CD4-positive, CD25-positive, alpha-beta regulatory T cell (primary cell): ENCODE data around the gene GOLM1. TPM values are rescaled to one million over a fixed set of nuclear protein-coding genes. Genes with fewer than 3 reads are reported as not detected.
A peak's percentile ranks its signal among the peaks of the same experiment; 100 is the strongest.
"Not testable (repeated sequence)": the region's sequence is repeated elsewhere in the genome, so short reads cannot be mapped to it uniquely, and the experiment has no call there.

ENCODE experiments used
- ATAC-seq, 2 donors: fragments of 150-1000 bp; cut with Tn5 transposase; one replicate each; pipeline ENCODE4 v1.10.0; 2021; ENCODE audit warnings: low read depth in 2 of 2, moderate number of reproducible peaks in 2 of 2, moderate library complexity in 1 of 2
- DNase-seq, 3 donors: peaks; one replicate each; pipeline versions ENCODE4 v3.0.0 to v3.0.0-alpha.2; 2012 to 2022; ENCODE audit warnings: mixed read lengths in 1 of 3
- H3K27ac ChIP-seq: one replicate; pipeline ENCODE4 v1.7.0; 2013; ENCODE audit warnings: mild to moderate bottlenecking, low read length; ENCODE audit not compliant: insufficient read depth, poor library complexity, severe bottlenecking
- H3K27me3 ChIP-seq: one replicate; pipeline ENCODE4 v1.7.0; 2013; ENCODE audit warnings: low read length; ENCODE audit not compliant: control insufficient read depth, insufficient read depth
- H3K36me3 ChIP-seq: one replicate; pipeline ENCODE4 v1.7.0; 2013; ENCODE audit warnings: mild to moderate bottlenecking, low read length, moderate library complexity; ENCODE audit not compliant: control insufficient read depth, insufficient read depth
- H3K4me1 ChIP-seq: 2 replicates; pipeline ENCODE4 v1.7.0; 2013; ENCODE audit warnings: mild to moderate bottlenecking, low read length; ENCODE audit not compliant: insufficient read depth, control insufficient read depth, poor library complexity, severe bottlenecking
- H3K4me3 ChIP-seq: one replicate; pipeline ENCODE4 v1.7.0; 2013; ENCODE audit warnings: low read depth, mild to moderate bottlenecking, low read length, moderate library complexity
- H3K9me3 ChIP-seq, 2 experiments: 1 replicate in 1 of 2; 2 replicates in 1 of 2; pipeline ENCODE4 v1.7.0; 2013; ENCODE audit warnings: low read length in 2 of 2, mild to moderate bottlenecking in 1 of 2, moderate library complexity in 1 of 2; ENCODE audit not compliant: control insufficient read depth in 2 of 2
- H3K27ac Mint-ChIP-seq, 3 donors: one replicate each; pipeline ENCODE4 v1.8.0; 2020 to 2022; ENCODE audit warnings: mild to moderate bottlenecking in 3 of 3, mixed read lengths in 3 of 3, moderate library complexity in 2 of 3
- H3K27me3 Mint-ChIP-seq: one replicate; pipeline ENCODE4 v1.8.0; 2022; ENCODE audit warnings: mild to moderate bottlenecking, mixed read lengths
- H3K36me3 Mint-ChIP-seq: one replicate; pipeline ENCODE4 v1.8.0; 2020; ENCODE audit warnings: mixed read lengths
- H3K4me1 Mint-ChIP-seq, 4 donors: one replicate each; pipeline ENCODE4 v1.8.0; 2020 to 2022; ENCODE audit warnings: mixed read lengths in 4 of 4, mild to moderate bottlenecking in 1 of 4
- H3K4me3 Mint-ChIP-seq, 4 donors: one replicate each; pipeline ENCODE4 v1.8.0; 2020 to 2022; ENCODE audit warnings: mild to moderate bottlenecking in 4 of 4, mixed read lengths in 4 of 4, moderate library complexity in 3 of 4
- H3K9me3 Mint-ChIP-seq, 7 donors: one replicate each; pipeline ENCODE4 v1.8.0; 2020 to 2022; ENCODE audit warnings: mixed read lengths in 7 of 7, mild to moderate bottlenecking in 3 of 7, moderate library complexity in 2 of 7
- polyA plus RNA-seq, 4 donors: library from polyadenylated mRNA; unstranded; fragments of 300-500 nt; fragmentation: Illumina TruSeq; gene quantifications; one replicate each; pipeline ENCODE4 v1.2.3, GENCODE V29; 2021
- total RNA-seq: library from RNA; stranded (reverse); gene quantifications from one replicate; pipeline ENCODE4 v1.2.3, GENCODE V29; 2022

Gene GOLM1
- total and polyA plus RNA-seq, 5 donors from 2014 or later: 0.23 to 0.52 (median 0.41) TPM

DNA sequence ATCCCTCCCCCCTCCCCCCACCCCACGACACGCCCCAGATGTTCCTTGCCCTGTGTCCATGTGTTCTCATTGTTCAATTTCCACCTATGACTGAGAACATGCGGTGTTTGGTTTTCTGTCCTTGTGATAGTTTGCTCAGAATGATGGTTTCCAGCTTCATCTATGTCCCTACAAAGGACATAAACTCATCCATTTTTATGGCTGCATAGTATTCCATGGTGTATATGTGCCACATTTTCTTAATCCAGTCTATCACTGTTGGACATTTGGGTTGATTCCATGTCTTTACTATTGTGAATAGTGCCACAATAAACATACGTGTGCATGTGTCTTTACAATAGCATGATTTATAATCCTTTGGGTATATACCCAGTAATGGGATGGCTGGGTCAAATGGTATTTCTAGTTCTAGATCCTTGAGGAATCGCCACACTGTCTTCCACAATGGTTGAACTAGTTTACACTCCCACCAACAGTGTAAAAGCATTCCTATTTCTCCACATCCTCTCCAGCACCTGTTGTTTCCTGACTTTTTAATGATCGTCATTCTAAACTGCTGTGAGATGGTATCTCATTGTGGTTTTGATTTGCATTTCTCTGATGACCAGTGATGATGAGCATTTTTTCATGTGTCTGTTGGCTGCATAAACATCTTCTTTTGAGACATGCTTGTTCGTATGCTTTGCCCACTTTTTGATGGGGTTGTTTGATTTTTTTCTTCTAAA, 51.2 kb downstream of the GOLM1 start:
- H3K4me1 Mint-ChIP-seq, H3K9me3 ChIP-seq, ATAC-seq, H3K27ac ChIP-seq, DNase-seq, H3K4me3 Mint-ChIP-seq, H3K36me3 Mint-ChIP-seq, H3K27ac Mint-ChIP-seq, H3K27me3 Mint-ChIP-seq, H3K36me3 ChIP-seq, H3K27me3 ChIP-seq, H3K4me3 ChIP-seq, H3K4me1 ChIP-seq, H3K9me3 Mint-ChIP-seq: not testable (repeated sequence)

DNA sequence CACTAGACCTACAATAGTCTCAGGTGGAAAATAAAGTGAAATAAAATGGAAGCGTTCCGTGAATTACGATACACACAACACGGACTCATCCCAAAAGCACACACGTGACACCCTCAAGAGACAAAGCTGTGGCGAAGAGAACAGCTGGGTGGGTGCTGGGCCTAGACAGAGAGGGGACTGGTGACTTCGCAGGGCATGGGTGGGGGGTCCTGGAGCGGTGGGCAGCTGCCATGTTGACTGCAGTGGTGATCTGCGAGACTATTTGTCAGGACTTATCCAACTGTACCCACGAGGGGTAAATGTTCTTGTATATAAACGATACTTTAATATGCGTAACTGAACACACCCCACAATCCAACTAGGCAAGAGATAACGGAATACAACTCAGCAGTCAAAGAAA, 52.0 kb downstream of the GOLM1 start:
- no peak overlapping the region for H3K4me3 ChIP-seq
- ATAC-seq: no peak
- no peaks in the 10 kb centered on the region for H3K9me3 ChIP-seq
- no peak overlapping the region for H3K27ac ChIP-seq
- Mint-ChIP-seq H3K36me3 (no peaks in the 10 kb centered on the region), H3K27me3 (no peaks in the 10 kb centered on the region), H3K4me1 (no peaks in the 10 kb centered on the region), H3K9me3 (peaks cover 0 to 3% (median 0%) of the 10 kb centered on the region in 7 donors), H3K27ac (no peak overlapping the region), H3K4me3 (no peak overlapping the region)
- DNase-seq: no peak
- no peaks in the 10 kb centered on the region for H3K27me3 ChIP-seq
- H3K4me1 ChIP-seq: no peaks in the 10 kb centered on the region
- H3K36me3 ChIP-seq: no peaks in the 10 kb centered on the region

DNA sequence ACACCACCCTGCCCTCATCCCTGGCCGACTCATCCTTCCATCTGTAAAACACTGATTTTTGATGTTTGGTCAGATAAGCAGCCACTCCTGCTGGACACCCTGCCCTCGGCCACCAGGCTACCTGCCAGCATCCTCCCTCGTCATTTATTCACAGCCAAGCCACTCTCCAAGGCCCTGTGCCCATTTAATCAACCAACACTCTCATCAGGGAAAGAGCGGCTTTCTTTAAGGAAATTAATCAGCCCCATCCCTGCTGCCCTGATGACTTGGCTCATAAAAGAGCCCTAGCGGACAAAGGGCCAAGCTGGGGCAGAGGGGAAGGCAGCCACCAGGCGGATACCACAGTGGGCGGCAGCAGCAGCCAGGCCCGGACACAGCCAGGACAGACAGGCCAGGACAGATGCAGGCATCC, 52.4 kb downstream of the GOLM1 start:
- Histone ChIP-seq H3K27me3 (no peaks in the 10 kb centered on the region), H3K36me3 (no peaks in the 10 kb centered on the region), H3K27ac (no peak overlapping the region), H3K4me3 (no peak overlapping the region), H3K4me1 (no peaks in the 10 kb centered on the region), H3K9me3 (no peaks in the 10 kb centered on the region)
- no peaks in the 10 kb centered on the region for H3K36me3 Mint-ChIP-seq
- no peaks in the 10 kb centered on the region for H3K27me3 Mint-ChIP-seq
- no peak overlapping the region for H3K27ac Mint-ChIP-seq
- no peak for ATAC-seq
- DNase-seq: no peak
- H3K9me3 Mint-ChIP-seq: peaks cover 0 to 3% (median 0%) of the 10 kb centered on the region in 7 donors
- H3K4me1 Mint-ChIP-seq: no peaks in the 10 kb centered on the region
- no peak overlapping the region for H3K4me3 Mint-ChIP-seq

DNA sequence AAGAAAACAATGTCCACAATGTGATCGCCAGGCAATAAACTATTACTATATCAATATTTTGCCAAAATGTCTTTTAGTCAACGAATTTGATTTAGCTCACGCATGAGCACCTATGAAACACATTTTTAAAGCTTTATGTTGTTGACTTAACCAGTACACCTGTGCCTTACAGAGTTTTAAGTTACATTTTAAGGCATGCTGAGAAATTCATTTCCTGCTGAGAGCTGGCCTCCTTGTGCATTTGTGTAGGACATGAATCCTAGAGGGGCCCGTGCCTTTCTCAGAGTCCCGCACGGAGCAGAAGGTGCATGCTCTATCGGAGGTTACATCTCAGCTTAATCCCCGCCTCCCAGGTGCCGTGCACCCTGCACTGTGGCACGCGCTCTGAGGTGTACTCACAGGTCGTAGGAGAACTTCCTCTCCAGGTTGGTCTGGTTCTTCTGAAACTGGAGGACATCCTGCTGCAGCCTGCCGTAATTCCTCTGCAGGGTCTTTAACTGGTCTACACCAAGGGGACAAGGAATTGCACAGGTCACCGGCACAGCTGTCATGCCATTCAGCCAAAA, 53.2 kb downstream of the GOLM1 start:
- Mint-ChIP-seq H3K4me1 (no peaks in the 10 kb centered on the region), H3K9me3 (peaks cover 0 to 3% (median 0%) of the 10 kb centered on the region in 7 donors), H3K27ac (peak overlapping the region in 1 of 3 donors; percentile 32), H3K27me3 (no peaks in the 10 kb centered on the region), H3K4me3 (no peak overlapping the region), H3K36me3 (no peaks in the 10 kb centered on the region)
- ATAC-seq (no peak), DNase-seq (no peak)
- no peak overlapping the region for H3K27ac ChIP-seq
- H3K9me3 ChIP-seq: no peaks in the 10 kb centered on the region
- no peaks in the 10 kb centered on the region for H3K4me1 ChIP-seq
- no peaks in the 10 kb centered on the region for H3K36me3 ChIP-seq
- no peaks in the 10 kb centered on the region for H3K27me3 ChIP-seq
- H3K4me3 ChIP-seq: no peak overlapping the region

DNA sequence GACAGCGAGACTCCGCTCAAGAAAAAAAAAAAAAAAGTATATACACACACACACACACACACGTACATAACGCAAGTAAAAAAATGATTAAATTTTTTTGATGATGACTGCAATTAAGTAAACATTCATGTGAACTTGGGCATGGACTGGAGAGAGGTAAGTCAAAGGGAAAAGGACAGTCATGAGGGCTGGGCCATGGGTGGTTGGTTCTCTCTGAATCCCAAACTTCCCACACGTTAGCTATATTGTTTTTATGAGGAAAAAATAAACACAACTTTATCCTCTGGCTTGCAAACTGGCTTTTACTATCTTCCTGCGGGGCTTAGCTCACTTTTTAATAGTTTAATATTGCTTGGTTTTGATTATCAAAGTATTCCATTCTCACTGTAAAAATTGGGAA, 53.7 kb downstream of the GOLM1 start:
- Mint-ChIP-seq H3K4me1 (no peaks in the 10 kb centered on the region), H3K27ac (no peak overlapping the region)

DNA sequence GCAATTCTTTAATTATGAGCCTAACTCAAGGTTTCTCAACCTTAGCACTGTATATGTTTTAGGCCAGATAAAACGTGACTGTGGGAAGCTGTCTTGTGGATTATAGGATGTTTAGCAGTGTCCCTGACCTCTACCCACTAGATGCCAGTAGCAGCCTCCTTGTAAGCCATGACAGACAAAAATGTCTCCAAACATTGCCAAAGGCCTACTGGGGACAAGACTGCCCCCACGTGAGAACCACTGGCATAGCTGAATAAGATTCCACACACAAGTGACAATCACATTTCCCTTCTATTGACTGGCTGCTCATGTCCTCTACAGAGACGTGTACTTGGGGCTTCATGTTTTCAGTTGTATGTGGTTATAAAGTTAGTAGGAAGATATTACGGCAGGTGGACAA, 55.4 kb downstream of the GOLM1 start:
- Mint-ChIP-seq H3K4me3 (no peak overlapping the region), H3K4me1 (no peaks in the 10 kb centered on the region), H3K27ac (no peak overlapping the region), H3K27me3 (no peaks in the 10 kb centered on the region), H3K36me3 (no peaks in the 10 kb centered on the region), H3K9me3 (peaks cover 0 to 3% (median 0%) of the 10 kb centered on the region in 7 donors)
- Histone ChIP-seq H3K4me3 (no peak overlapping the region), H3K27me3 (no peaks in the 10 kb centered on the region), H3K36me3 (no peaks in the 10 kb centered on the region), H3K9me3 (no peaks in the 10 kb centered on the region), H3K4me1 (no peaks in the 10 kb centered on the region), H3K27ac (no peak overlapping the region)
- DNase-seq: peak in 1 of 3 donors; percentile 16
- no peak for ATAC-seq

More for the DNA sequence above, 53.7 kb downstream of the GOLM1 start:
- H3K36me3 Mint-ChIP-seq: no peaks in the 10 kb centered on the region
- Histone ChIP-seq H3K4me1 (no peaks in the 10 kb centered on the region), H3K27me3 (no peaks in the 10 kb centered on the region), H3K27ac (no peak overlapping the region), H3K36me3 (no peaks in the 10 kb centered on the region), H3K4me3 (no peak overlapping the region), H3K9me3 (no peaks in the 10 kb centered on the region)
- no peak overlapping the region for H3K4me3 Mint-ChIP-seq
- H3K9me3 Mint-ChIP-seq: peaks cover 0 to 3% (median 0%) of the 10 kb centered on the region in 7 donors
- DNase-seq (no peak), ATAC-seq (no peak)
- no peaks in the 10 kb centered on the region for H3K27me3 Mint-ChIP-seq

DNA sequence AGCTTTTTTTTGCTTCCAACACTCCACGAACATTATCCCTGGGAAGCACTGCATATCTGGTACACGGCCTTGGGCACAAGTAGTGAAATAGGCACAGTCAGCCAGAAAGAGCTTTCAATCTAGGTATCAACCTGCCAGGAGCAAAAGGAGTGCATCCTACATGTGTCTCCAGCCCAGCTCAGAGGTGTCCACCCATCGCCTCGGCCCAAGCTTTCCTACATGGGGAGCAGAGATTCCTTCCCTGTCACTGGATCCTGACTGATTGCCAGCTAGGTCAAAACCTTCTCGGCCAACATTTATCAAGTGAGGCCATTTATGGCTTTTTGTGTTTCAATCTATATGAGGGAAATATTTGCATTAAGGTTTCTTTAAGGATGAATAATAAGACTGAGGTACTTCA, 55.8 kb downstream of the GOLM1 start:
- DNase-seq: no peak
- Histone ChIP-seq H3K9me3 (no peaks in the 10 kb centered on the region), H3K36me3 (no peaks in the 10 kb centered on the region), H3K4me1 (no peaks in the 10 kb centered on the region), H3K27ac (no peak overlapping the region), H3K27me3 (no peaks in the 10 kb centered on the region), H3K4me3 (no peak overlapping the region)
- no peaks in the 10 kb centered on the region for H3K4me1 Mint-ChIP-seq
- H3K27ac Mint-ChIP-seq: no peak overlapping the region
- ATAC-seq: no peak
- peaks cover 0 to 2% (median 0%) of the 10 kb centered on the region in 7 donors for H3K9me3 Mint-ChIP-seq
- H3K4me3 Mint-ChIP-seq: no peak overlapping the region
- no peaks in the 10 kb centered on the region for H3K36me3 Mint-ChIP-seq
- no peaks in the 10 kb centered on the region for H3K27me3 Mint-ChIP-seq
